Duodenal mucosa (tissue), 2 donors: ENCODE results near the gene ELMOD3.
"Not testable (repeated sequence)": the region's sequence is repeated elsewhere in the genome, so short reads cannot be mapped to it uniquely, and the experiment has no call there.

Experiments
- H3K27ac ChIP-seq: one replicate; pipeline ENCODE4 v1.7.0; 2013; ENCODE audit warnings: low read depth, low read length
- H3K27me3 ChIP-seq, 2 donors: one replicate each; pipeline ENCODE4 v1.7.0; 2013; ENCODE audit warnings: low read length in 2 of 2, control low read depth in 1 of 2; ENCODE audit not compliant: insufficient read depth in 2 of 2, control insufficient read depth in 1 of 2
- H3K36me3 ChIP-seq, 2 donors: one replicate each; pipeline ENCODE4 v1.7.0; 2013; ENCODE audit warnings: low read length in 2 of 2, control low read depth in 1 of 2; ENCODE audit not compliant: insufficient read depth in 2 of 2, control insufficient read depth in 1 of 2
- H3K4me1 ChIP-seq, 2 donors: one replicate each; pipeline ENCODE4 v1.7.0; 2013; ENCODE audit warnings: low read length in 2 of 2, control low read depth in 1 of 2; ENCODE audit not compliant: insufficient read depth in 2 of 2, control insufficient read depth in 1 of 2
- H3K4me3 ChIP-seq, 2 donors: one replicate each; pipeline ENCODE4 v1.7.0; 2013; ENCODE audit warnings: low read length in 2 of 2, low read depth in 1 of 2
- H3K9ac ChIP-seq, 2 donors: one replicate each; pipeline ENCODE4 v1.7.0; 2013; ENCODE audit warnings: low read length in 2 of 2, low read depth in 1 of 2
- H3K9me3 ChIP-seq, 2 donors: one replicate each; pipeline ENCODE4 v1.7.0; 2013; ENCODE audit warnings: low read length in 2 of 2, control low read depth in 1 of 2; ENCODE audit not compliant: control insufficient read depth in 1 of 2

ELMOD3 gene

DNA sequence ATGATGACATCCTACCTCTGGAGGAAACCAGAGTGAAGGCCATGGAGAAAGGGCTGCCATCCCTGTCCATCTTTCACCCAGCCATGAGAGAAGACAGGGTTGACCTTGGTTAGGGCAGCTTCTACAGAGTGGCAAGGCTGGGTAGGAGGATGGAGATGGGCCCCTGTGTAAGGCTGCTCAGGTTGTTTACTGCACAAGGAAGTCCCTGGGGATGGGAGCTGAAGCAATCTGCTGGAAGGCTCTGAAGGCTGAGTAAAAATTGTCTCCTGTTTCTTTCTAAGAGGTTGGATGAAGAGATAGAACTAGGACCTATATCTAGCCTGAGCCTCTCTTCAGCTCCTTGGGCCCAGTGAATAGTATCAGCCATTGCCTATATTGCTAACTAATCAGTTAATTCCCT lies 14.4 kb downstream of the ELMOD3 start:
- no peak overlapping the region for H3K9ac ChIP-seq
- H3K27ac ChIP-seq, result no peak overlapping the region
- H3K36me3 ChIP-seq, result peaks cover 3 to 18% of the 10 kb centered on the region in 2 donors
- no peak overlapping the region for H3K4me3 ChIP-seq
- H3K4me1 ChIP-seq, result peaks cover 0 to 5% of the 10 kb centered on the region in 2 donors
- no peaks in the 10 kb centered on the region for H3K27me3 ChIP-seq
- H3K9me3 ChIP-seq, result no peaks in the 10 kb centered on the region

DNA sequence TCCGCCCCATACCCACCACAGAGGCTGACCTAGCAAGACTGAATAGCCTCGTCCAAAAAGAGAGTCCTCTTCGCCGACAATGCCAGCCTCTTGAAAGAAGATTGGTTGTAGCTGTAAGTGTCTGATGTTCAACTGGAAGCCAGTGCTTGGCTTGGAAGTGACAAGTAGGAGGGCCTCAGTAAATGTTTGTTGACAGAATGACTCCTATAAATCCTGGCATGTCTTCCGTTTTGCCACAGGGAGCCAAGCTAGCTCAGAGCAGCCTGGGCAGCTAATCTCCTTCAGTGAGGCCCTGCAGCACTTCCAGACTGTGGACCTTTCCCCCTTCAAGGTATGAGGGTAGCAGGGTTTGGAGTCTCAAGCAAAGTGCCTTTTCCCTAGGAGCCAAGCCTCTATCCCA lies 14.9 kb downstream of the ELMOD3 start:
- H3K27ac ChIP-seq, result no peak overlapping the region
- peaks cover 3 to 18% of the 10 kb centered on the region in 2 donors for H3K36me3 ChIP-seq
- H3K27me3 ChIP-seq, result no peaks in the 10 kb centered on the region
- H3K4me3 ChIP-seq, result no peak overlapping the region
- H3K9me3 ChIP-seq, result no peaks in the 10 kb centered on the region
- peaks cover 0 to 5% of the 10 kb centered on the region in 2 donors for H3K4me1 ChIP-seq
- no peak overlapping the region for H3K9ac ChIP-seq

DNA sequence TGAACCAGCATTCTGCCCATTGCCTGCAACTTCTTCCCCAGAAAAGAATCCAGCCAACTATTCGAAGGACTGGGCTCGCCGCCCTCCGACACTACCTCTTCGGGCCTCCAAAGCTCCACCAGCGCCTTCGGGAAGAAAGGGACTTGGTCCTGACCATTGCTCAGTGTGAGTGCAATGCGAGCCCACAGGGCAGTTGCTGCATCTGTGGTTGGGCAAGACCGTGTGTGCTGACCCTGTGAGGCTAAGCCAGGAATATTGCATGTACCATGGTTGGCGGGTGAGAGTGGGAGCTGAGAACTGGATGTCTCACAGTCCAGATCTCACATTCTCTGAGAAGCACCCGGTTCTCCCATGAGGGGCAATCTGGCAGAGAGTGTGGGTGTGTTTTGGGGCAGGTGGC lies 16.5 kb downstream of the ELMOD3 start:
- H3K9me3 ChIP-seq, result no peaks in the 10 kb centered on the region
- H3K9ac ChIP-seq, result no peak overlapping the region
- no peak overlapping the region for H3K4me3 ChIP-seq
- peaks cover 3 to 24% of the 10 kb centered on the region in 2 donors for H3K36me3 ChIP-seq
- H3K27ac ChIP-seq, result no peak overlapping the region
- H3K27me3 ChIP-seq, result no peaks in the 10 kb centered on the region
- no peaks in the 10 kb centered on the region for H3K4me1 ChIP-seq

DNA sequence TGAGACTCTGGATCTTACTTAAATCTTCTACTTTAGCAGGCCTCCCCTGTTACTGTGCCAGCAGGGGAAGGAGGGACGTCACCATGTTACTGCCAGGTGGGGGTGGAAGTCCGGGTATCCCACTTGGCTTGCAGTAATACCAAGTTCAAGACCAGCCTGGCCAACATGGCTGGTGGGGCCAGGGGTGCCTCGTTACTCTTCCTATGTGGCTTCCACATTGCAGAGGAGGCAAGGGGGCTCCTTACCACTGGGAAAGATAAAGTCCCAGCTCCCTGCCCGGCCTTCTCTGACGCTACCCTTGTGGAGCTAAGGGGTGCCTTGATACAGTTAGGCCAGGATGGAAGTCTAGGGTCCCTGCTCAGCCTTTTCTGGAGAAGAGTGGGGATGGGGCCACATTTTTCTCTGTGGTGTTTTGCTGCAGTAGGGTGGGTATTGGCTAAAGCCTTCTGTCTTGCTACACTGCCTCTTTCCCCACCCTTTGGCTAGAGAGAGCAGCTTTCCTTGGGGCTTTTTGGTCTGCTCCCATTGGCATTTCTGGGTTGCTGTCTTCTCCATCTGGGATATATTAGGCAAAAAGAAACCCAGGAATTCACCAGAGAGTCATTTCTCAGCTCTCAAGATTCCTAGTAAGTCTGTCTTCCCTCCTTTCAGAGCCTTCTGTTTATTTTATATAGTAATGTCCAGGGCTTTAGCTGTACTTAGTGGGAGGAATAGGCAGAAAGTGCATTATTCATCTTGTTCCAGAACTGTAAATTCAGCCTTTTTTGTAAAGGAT lies 21.9 kb downstream of the ELMOD3 start:
- Histone ChIP-seq H3K9me3 (peaks cover 0 to 8% of the 10 kb centered on the region in 2 donors), H3K4me3 (no peak overlapping the region), H3K36me3 (peaks cover 17 to 20% of the 10 kb centered on the region in 2 donors), H3K4me1 (no peaks in the 10 kb centered on the region), H3K27ac (no peak overlapping the region), H3K9ac (no peak overlapping the region), H3K27me3 (no peaks in the 10 kb centered on the region)

DNA sequence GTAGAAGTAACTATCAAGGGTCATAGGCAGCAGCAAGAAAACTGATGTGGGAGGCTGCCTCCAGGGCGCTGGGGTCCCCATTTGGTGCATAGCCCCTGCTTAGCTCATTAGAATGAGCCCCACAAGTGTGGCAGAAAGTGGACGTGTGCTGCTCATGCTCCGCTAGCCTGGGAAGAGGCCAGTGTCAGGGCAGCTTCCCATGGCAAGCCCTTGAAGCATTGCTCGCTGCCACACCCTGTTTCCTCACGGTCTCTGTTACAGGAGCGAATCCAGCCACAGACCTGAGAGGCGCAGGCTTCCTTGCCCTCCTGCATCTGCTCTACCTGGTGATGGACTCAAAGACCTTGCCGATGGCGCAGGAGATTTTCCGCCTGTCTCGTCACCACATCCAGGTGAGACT lies 22.5 kb downstream of the ELMOD3 start:
- Histone ChIP-seq H3K9ac (no peak overlapping the region), H3K36me3 (peaks cover 17 to 20% of the 10 kb centered on the region in 2 donors), H3K27ac (no peak overlapping the region)

DNA sequence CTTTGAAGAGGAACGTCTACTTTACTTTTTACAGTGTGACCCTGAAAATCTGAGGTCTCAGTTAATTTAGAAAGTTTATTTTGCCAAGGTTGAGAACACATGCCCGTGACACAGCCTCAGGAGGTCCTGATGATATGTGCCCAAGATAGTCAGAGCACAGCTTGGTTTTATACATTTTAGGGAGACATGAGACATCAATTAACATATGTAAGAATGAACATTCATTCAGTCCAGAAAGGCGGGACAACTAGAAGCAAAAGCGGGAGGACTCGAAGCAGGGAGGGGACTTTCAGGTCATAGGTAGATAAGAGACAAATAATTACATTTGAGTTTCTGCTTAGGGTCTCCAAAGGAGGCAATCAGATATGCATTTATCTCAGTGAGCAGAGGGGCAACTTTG lies 23.7 kb downstream of the ELMOD3 start:
- Histone ChIP-seq H3K27ac (no peak overlapping the region), H3K36me3 (peaks cover 17 to 20% of the 10 kb centered on the region in 2 donors), H3K4me1 (no peaks in the 10 kb centered on the region), H3K9ac (no peak overlapping the region), H3K4me3 (no peak overlapping the region), H3K9me3 (peaks cover 0 to 8% of the 10 kb centered on the region in 2 donors), H3K27me3 (no peaks in the 10 kb centered on the region)

More for the DNA sequence above, 22.5 kb downstream of the ELMOD3 start:
- Histone ChIP-seq H3K4me1 (no peaks in the 10 kb centered on the region), H3K4me3 (no peak overlapping the region), H3K9me3 (peaks cover 0 to 8% of the 10 kb centered on the region in 2 donors), H3K27me3 (no peaks in the 10 kb centered on the region)

DNA sequence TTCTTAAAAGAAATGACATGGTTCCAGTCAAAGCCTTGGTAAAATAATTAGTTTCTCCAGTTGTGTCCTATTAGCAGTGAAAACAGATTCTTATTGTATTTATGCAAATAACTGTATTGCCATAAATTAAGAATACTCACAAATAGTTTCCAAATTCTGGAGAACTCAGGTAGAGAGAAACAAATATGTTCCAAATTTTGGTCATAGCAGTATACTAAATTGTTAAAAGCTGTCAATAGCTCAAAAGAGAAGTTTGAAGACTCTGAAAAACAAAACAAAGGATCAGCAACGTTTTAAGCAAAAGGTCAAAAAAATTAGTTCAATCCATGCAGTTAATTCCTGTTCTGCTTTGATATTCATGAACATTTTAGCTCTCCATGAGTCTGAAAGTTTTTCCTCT lies 25.5 kb downstream of the ELMOD3 start:
- Histone ChIP-seq H3K4me3 (no peak overlapping the region), H3K36me3 (peaks cover 20 to 34% of the 10 kb centered on the region in 2 donors), H3K9me3 (peaks cover 0 to 8% of the 10 kb centered on the region in 2 donors), H3K4me1 (no peaks in the 10 kb centered on the region), H3K9ac (no peak overlapping the region), H3K27ac (no peak overlapping the region), H3K27me3 (no peaks in the 10 kb centered on the region)

DNA sequence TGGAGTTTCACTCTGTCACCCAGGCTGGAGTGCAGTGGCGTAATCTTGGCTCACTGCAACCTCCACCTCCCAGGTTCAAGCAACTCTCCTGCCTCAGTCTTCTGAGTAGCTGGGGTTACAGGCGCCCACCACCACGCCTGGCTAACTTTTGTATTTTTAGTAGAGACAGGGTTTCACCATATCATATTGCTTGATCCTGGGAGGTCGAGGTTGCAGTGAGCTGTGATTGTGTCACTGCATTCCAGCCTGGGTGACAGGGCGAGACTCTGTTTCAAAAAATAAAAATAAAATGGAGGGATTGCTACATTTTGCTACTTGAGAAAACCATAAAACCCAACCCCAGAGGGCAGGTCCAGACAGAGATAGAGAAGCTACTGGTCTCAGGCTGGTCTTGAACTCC lies 28.6 kb downstream of the ELMOD3 start:
- not testable (repeated sequence) for H3K9ac ChIP-seq, H3K9me3 ChIP-seq, H3K4me3 ChIP-seq, H3K27me3 ChIP-seq, H3K27ac ChIP-seq, H3K4me1 ChIP-seq
- peaks cover 8 to 33% of the 10 kb centered on the region in 2 donors for H3K36me3 ChIP-seq

DNA sequence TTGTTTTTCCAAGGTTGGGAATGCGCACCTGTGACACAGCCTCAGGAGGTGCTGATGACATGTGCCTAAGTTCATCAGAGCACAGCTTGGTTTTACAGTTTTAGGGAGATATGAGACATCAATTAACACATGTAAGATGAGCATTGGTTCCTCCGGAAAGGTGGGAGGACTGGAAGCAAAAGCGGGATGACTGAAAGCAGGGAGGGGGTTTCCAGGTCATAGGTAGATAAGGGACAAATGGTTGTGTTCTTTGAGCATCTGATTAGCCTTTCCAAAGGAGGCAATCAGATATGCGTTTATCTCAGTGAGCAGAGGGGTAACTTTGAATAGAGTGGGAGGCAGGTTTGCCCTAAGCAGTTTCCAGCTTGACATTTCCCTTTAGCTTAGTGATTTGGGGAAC lies 29.3 kb downstream of the ELMOD3 start:
- H3K9ac ChIP-seq, result no peak overlapping the region

DNA sequence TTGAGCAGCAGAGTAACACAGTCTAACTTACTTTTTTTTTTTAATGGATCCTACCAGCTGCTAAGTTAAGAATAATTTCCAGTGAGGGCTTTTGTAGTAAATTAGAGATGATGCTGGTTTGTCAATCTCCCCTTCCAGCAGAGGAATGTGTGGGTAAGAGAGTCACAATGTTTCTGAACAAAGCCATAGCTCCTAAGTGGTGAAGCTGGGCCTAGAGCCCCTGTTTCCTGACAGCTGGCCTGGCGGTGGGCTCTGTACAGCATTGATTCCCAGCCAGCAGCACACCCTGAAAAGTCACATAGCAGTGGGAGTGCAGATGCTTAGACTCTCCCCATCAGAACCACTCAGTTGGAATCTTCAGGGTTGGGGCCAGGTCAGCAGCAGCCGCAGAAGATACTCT lies 31.2 kb downstream of the ELMOD3 start:
- no peak overlapping the region for H3K9ac ChIP-seq
- no peaks in the 10 kb centered on the region for H3K9me3 ChIP-seq
- no peak overlapping the region for H3K4me3 ChIP-seq
- peaks cover 21 to 58% of the 10 kb centered on the region in 2 donors for H3K36me3 ChIP-seq
- no peaks in the 10 kb centered on the region for H3K27me3 ChIP-seq
- no peak overlapping the region for H3K27ac ChIP-seq
- no peaks in the 10 kb centered on the region for H3K4me1 ChIP-seq

More for the DNA sequence above, 29.3 kb downstream of the ELMOD3 start:
- Histone ChIP-seq H3K36me3 (peaks cover 15 to 39% of the 10 kb centered on the region in 2 donors), H3K9me3 (peaks cover 0 to 8% of the 10 kb centered on the region in 2 donors), H3K27me3 (no peaks in the 10 kb centered on the region), H3K27ac (no peak overlapping the region), H3K4me1 (no peaks in the 10 kb centered on the region), H3K4me3 (no peak overlapping the region)
